SK-N-SH (cell line): Measurements from ENCODE around the gene SLC32A1. TPM values are rescaled to one million over a fixed set of nuclear protein-coding genes. Genes with fewer than 3 reads are reported as not detected.

Experiments used
- CTCF ChIA-PET: fragments of 300-600, 350-600 bp; formaldehyde crosslinking; extraction: SDS; loops from one replicate; lab custom pipeline; 2021; lab: Yijun Ruan, JAX
- POLR2A ChIA-PET: fragments of 350-600 bp; sonication (Branson Sonifier 250); formaldehyde crosslinking; extraction: SDS; loops from one replicate; lab custom pipeline; 2020; ENCODE audit warnings: antibody characterized with exemption, inconsistent platforms; lab: Yijun Ruan, JAX
- DNase-seq: peaks from one replicate; pipeline ENCODE4 v3.0.0; 2012
- H2AFZ ChIP-seq: fragments of 200-600 bp; sonication (generic); 2 replicates; pipeline ENCODE4 v1.8.1; 2016; ENCODE audit warnings: antibody characterized with exemption, mild to moderate bottlenecking, low read depth
- H3F3A ChIP-seq: fragments of 200-600 bp; sonication (generic); replicated peaks from 2 replicates; pipeline ENCODE3; 2016; ENCODE audit warnings: antibody characterized with exemption, mild to moderate bottlenecking; ENCODE audit not compliant: insufficient read depth
- H3K27ac ChIP-seq, 2 experiments: fragments of 200-500 bp in 1 of 2; fragments of 200-600 bp in 1 of 2; sonication (Bioruptor generic) in 1 of 2; sonication (generic), shearing (Covaris generic) in 1 of 2; 2 replicates each; pipeline versions ENCODE4 v1.5.1 to v1.6.1; 2014 to 2016; ENCODE audit warnings: low read depth in 2 of 2, inconsistent platforms in 1 of 2, low read length in 1 of 2, mild to moderate bottlenecking in 1 of 2, mixed read lengths in 1 of 2
- H3K27me3 ChIP-seq: fragments of 200-600 bp; sonication (generic), shearing (Covaris generic); 2 replicates; pipeline ENCODE4 v1.6.1; 2016; ENCODE audit warnings: mixed run types; ENCODE audit not compliant: insufficient read depth
- H3K36me3 ChIP-seq, 2 experiments: fragments of 200-500 bp in 1 of 2; fragments of 200-600 bp in 1 of 2; sonication (Bioruptor generic) in 1 of 2; sonication (generic) in 1 of 2; replicated peaks in 1 of 2; 2 replicates each; pipeline versions ENCODE3 to v1.5.1; 2014 to 2016; ENCODE audit warnings: low read length in 1 of 2, mild to moderate bottlenecking in 1 of 2; ENCODE audit not compliant: insufficient read depth in 2 of 2, control insufficient read depth in 1 of 2
- H3K4me1 ChIP-seq, 2 experiments: fragments of 200-500 bp in 1 of 2; fragments of 200-600 bp in 1 of 2; sonication (Bioruptor generic) in 1 of 2; sonication (generic), shearing (Covaris generic) in 1 of 2; 2 replicates each; pipeline versions ENCODE4 v1.5.1 to v1.6.1; 2014 to 2016; ENCODE audit warnings: low read depth in 1 of 2, low read length in 1 of 2, mixed run types in 1 of 2; ENCODE audit not compliant: insufficient read depth in 2 of 2, control insufficient read depth in 1 of 2
- H3K4me2 ChIP-seq: fragments of 200-600 bp; sonication (generic), shearing (Covaris generic); 2 replicates; pipeline ENCODE4 v1.6.1; 2017; ENCODE audit warnings: mixed run types
- H3K4me3 ChIP-seq, 2 experiments: fragments of 200-500 bp in 1 of 2; fragments of 200-600 bp in 1 of 2; sonication (Bioruptor generic) in 1 of 2; sonication (generic), shearing (Covaris generic) in 1 of 2; 2 replicates each; pipeline versions ENCODE4 v1.5.1 to v1.8.1; 2014 to 2016; ENCODE audit warnings: low read depth in 2 of 2, inconsistent platforms in 1 of 2, low read length in 1 of 2, mild to moderate bottlenecking in 1 of 2, mixed read lengths in 1 of 2, moderate library complexity in 1 of 2
- H3K79me2 ChIP-seq: fragments of 200-600 bp; sonication (generic); 2 replicates; pipeline ENCODE4 v1.8.1; 2017; ENCODE audit warnings: mild to moderate bottlenecking; ENCODE audit not compliant: insufficient read depth
- H3K9ac ChIP-seq: fragments of 200-600 bp; sonication (generic); 2 replicates; pipeline ENCODE4 v1.6.1; 2017; ENCODE audit warnings: mixed run types
- H3K9me2 ChIP-seq: fragments of 200-600 bp; sonication (generic); 2 replicates; pipeline ENCODE4 v1.6.1; 2017; ENCODE audit warnings: mixed run types
- H3K9me3 ChIP-seq: fragments of 200-600 bp; sonication (generic); 2 replicates; pipeline ENCODE4 v1.6.1; 2017; ENCODE audit warnings: mixed run types, mild to moderate bottlenecking, moderate library complexity
- H4K20me1 ChIP-seq: fragments of 200-600 bp; sonication (generic); 2 replicates; pipeline ENCODE4 v1.6.1; 2017; ENCODE audit warnings: mild to moderate bottlenecking, mixed run types; ENCODE audit not compliant: insufficient read depth
- CHD2 ChIP-seq: fragments of 150-350 bp; IDR thresholded peaks from 2 replicates; pipeline ENCODE4 v1.6.1; 2018; ENCODE audit warnings: low read length; ENCODE audit not compliant: partially characterized antibody
- ELF1 ChIP-seq: IDR thresholded peaks from 2 replicates; pipeline ENCODE4 v1.4.0; 2012
- EP300 ChIP-seq, 2 experiments: IDR thresholded peaks; 2 replicates each; pipeline versions ENCODE4 v1.4.0 to v1.6.1; 2012; ENCODE audit warnings: borderline replicate concordance in 1 of 2, low read depth in 1 of 2, low read length in 1 of 2
- EZH2phosphoT487 ChIP-seq: fragments of 200-600 bp; sonication (generic); IDR thresholded peaks from 2 replicates; pipeline ENCODE4 v1.6.1; 2017; ENCODE audit warnings: low read depth, mixed run types, mild to moderate bottlenecking, antibody characterized with exemption, moderate library complexity, borderline replicate concordance
- GATA2 ChIP-seq: sonication (generic); formaldehyde crosslinking; IDR thresholded peaks from 2 replicates; pipeline ENCODE4 v1.5.0; 2020; ENCODE audit warnings: mild to moderate bottlenecking, missing genetic modification reagents
- JUND ChIP-seq: IDR thresholded peaks from 2 replicates; pipeline ENCODE4 v1.4.0; 2012
- MEF2A ChIP-seq: IDR thresholded peaks from 2 replicates; pipeline ENCODE4 v1.4.0; 2012; ENCODE audit warnings: low read depth, borderline replicate concordance
- MXI1 ChIP-seq: IDR thresholded peaks from 2 replicates; pipeline ENCODE4 v1.6.1; 2012; ENCODE audit warnings: mild to moderate bottlenecking, low read depth, low read length, improper control_type of control experiment
- NFIC ChIP-seq: IDR thresholded peaks from 2 replicates; pipeline ENCODE4 v1.4.0; 2012; ENCODE audit warnings: borderline replicate concordance
- RFX5 ChIP-seq: IDR thresholded peaks from 2 replicates; pipeline ENCODE4 v1.6.1; 2012; ENCODE audit warnings: mild to moderate bottlenecking, improper control_type of control experiment, low read length
- TAF1 ChIP-seq: IDR thresholded peaks from 2 replicates; pipeline ENCODE4 v1.6.1; 2012; ENCODE audit warnings: low read depth, mild to moderate bottlenecking, low read length, moderate library complexity, borderline replicate concordance
- TEAD4 ChIP-seq: IDR thresholded peaks from 2 replicates; pipeline ENCODE4 v1.4.0; 2012; ENCODE audit warnings: mild to moderate bottlenecking, borderline replicate concordance; ENCODE audit not compliant: insufficient read depth
- YY1 ChIP-seq: IDR thresholded peaks from 2 replicates; pipeline ENCODE4 v1.4.0; 2012; ENCODE audit warnings: low read depth, mild to moderate bottlenecking
- ZBTB33 ChIP-seq: IDR thresholded peaks from 2 replicates; pipeline ENCODE4 v1.4.0; 2012; ENCODE audit warnings: low read depth, borderline replicate concordance
- WGBS: methylation state at CpG from one replicate; pipeline ENCODE4 v1.1.6; 2017; ENCODE audit warnings: low lambda C conversion rate; 5-methylcytosine and 5-hydroxymethylcytosine counted together
- polyA plus RNA-seq, 3 experiments: library from polyadenylated mRNA; depleted of rRNA; stranded (reverse); fragments of >200 nt; gene quantifications; 2 replicates each; pipeline ENCODE4 v1.2.3, GENCODE V29; 2012
- TF ChIP-seq, protein P1 (sequence below): IDR thresholded peaks from 2 replicates; pipeline ENCODE4 v1.4.0; 2012; ENCODE audit warnings: low read depth

The SLC32A1 gene
- polyA plus RNA-seq, 1 of the 3 experiments (the other 2 are of a cell fraction) = not detected

DNA sequence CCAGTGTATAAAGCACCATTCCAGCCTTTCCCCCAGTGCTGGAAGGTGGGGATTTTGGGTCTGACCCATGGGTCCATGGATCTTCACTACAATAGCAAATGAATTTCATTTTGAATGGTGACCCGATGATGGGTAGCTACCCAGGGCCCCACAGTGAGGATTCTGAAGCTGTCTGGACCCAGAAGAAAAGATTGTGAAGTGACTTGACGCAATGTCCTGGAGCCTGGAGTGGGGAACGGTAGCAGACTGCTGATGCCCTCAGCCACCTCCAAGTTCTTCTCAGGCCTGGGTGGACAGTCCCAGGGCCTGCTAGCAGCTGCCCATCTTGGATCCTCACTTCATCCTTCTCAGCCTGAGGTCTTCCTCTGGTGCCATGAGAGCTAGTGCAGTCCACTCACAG lies 23.4 kb upstream of the SLC32A1 start:
- CTCF ChIA-PET = interaction anchor here (1.2 to 1.6 kb wide), 2 partner anchors 10 to 25 kb away, joined by 3 to 4 read pairs; no protein-coding TSS in a partner anchor
- Histone ChIP-seq H3K36me3 (no peaks in the 10 kb centered on the region), H3K9ac (no peak overlapping the region), H3F3A (no peaks in the 10 kb centered on the region), H2AFZ (no peak overlapping the region), H3K4me3 (no peak overlapping the region), H3K4me1 (no peaks in the 10 kb centered on the region), H3K9me2 (no peaks in the 10 kb centered on the region), H4K20me1 (no peaks in the 10 kb centered on the region), H3K27me3 (peaks cover 23% of the 10 kb centered on the region; the same call in 1 of the 2 replicates), H3K9me3 (no peaks in the 10 kb centered on the region), H3K27ac (no peak overlapping the region), H3K79me2 (no peaks in the 10 kb centered on the region), H3K4me2 (no peak overlapping the region)
- 40% methylated on average over 3 of the region's 3 CpGs for WGBS
- no peak for TF ChIP-seq YY1
- TF ChIP-seq TAF1 = no peak
- TF ChIP-seq JUND = no peak
- no peak for TF ChIP-seq MXI1
- TF ChIP-seq, protein P1, sequence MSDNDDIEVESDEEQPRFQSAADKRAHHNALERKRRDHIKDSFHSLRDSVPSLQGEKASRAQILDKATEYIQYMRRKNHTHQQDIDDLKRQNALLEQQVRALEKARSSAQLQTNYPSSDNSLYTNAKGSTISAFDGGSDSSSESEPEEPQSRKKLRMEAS = no peak
- no peak for TF ChIP-seq NFIC
- TF ChIP-seq ELF1 = no peak
- POLR2A ChIA-PET = no interaction called here
- no peak for DNase-seq

DNA sequence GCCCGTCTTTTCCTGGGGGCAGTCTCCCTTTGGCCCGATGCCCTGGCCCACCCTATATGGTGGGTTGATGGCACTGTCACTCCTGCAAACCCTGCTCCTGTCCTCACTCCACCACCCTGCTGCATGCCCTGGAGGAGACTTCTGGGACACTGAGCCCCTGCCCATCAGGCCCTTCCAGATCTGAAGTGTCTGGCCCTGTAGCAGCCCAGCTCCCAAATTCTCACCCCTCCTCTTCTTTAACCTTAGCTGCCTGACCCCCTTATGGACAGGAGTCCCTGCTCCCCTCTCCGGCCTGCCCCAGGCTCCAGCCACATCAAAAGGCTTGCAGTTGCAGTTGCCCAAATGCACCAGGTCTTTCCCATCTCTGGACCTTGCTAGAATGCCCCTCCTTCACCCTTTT lies 20.8 kb upstream of the SLC32A1 start:
- no peak overlapping the region for H3K27ac ChIP-seq
- H3K79me2 ChIP-seq = no peaks in the 10 kb centered on the region
- H3K9me3 ChIP-seq = no peaks in the 10 kb centered on the region
- H3K4me1 ChIP-seq = peaks cover 0 to 8% of the 10 kb centered on the region in 2 experiments; a peak in 1 of 4 replicates
- H3K9ac ChIP-seq = no peak overlapping the region
- no peaks in the 10 kb centered on the region for H3K9me2 ChIP-seq
- H3K36me3 ChIP-seq = no peaks in the 10 kb centered on the region
- H4K20me1 ChIP-seq = no peaks in the 10 kb centered on the region
- DNase-seq = no peak
- H3K4me3 ChIP-seq = no peak overlapping the region
- CTCF ChIA-PET = interaction anchor here (1.1 to 2.5 kb wide), 6 partner anchors 10 to 54 kb away, joined by 3 to 15 read pairs (median 8); partner anchors contain the start of gene SLC32A1
- no peak overlapping the region for H3K4me2 ChIP-seq
- H3K27me3 ChIP-seq = peaks cover 23% of the 10 kb centered on the region; the same call in 1 of the 2 replicates
- POLR2A ChIA-PET = no interaction called here
- 13% methylated on average over 3 of the region's 3 CpGs for WGBS
- no peak overlapping the region for H2AFZ ChIP-seq
- no peaks in the 10 kb centered on the region for H3F3A ChIP-seq
- no peak for TF ChIP-seq TEAD4
- no peak for TF ChIP-seq MEF2A

DNA sequence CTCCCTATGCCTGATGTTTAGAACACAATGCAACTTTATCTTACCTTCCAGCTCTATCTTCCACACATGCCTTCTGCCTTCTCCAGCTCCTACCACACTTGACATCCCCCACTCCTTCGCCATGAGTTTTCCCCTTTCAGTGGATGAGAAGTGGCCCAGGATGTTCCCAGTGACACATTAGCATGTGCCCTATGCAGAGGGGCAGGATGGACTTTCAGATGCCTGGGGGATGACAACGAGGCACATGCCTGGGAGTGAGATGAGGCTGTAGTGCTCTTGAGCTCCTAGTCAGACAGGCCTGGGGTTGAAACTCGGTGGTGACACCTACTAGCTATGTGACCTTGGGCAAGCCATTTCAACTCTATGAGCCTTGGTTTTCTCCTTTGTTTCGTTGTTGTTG lies 20.1 kb upstream of the SLC32A1 start:
- WGBS = 25% methylated on average over 4 of the region's 4 CpGs
- Histone ChIP-seq H3K79me2 (no peaks in the 10 kb centered on the region), H3K27ac (no peak overlapping the region), H3K9me3 (no peaks in the 10 kb centered on the region), H4K20me1 (no peaks in the 10 kb centered on the region), H3K4me2 (no peak overlapping the region)
- no peak for TF ChIP-seq RFX5
- no peak for TF ChIP-seq NFIC
- no peak for TF ChIP-seq YY1
- TF ChIP-seq GATA2 (CRISPR knock-in tag) = no peak
- no peak for TF ChIP-seq ZBTB33
- no peak for TF ChIP-seq CHD2
- no peak for TF ChIP-seq EZH2phosphoT487
- TF ChIP-seq EP300 (IDR thresholded peaks at IDR 0.05; ENCODE audit: borderline replicate concordance in 1 of 2, low read depth in 1 of 2, low read length in 1 of 2) = no peak
- TF ChIP-seq, all 33 proteins: peak for 0
- CTCF ChIA-PET = interaction anchor here (1.1 to 2.5 kb wide), 5 partner anchors 9 to 55 kb away, joined by 4 to 15 read pairs (median 11); partner anchors contain the start of gene SLC32A1
- H3K9me2 ChIP-seq = no peaks in the 10 kb centered on the region
- H3K36me3 ChIP-seq = no peaks in the 10 kb centered on the region
- no peak overlapping the region for H3K9ac ChIP-seq
- H3K27me3 ChIP-seq = peaks cover 23% of the 10 kb centered on the region; the same call in 1 of the 2 replicates
- no peak overlapping the region for H2AFZ ChIP-seq
- POLR2A ChIA-PET = interaction anchor here (0.6 kb wide), 1 partner anchor 43 kb away, joined by 3 read pairs; no protein-coding TSS in a partner anchor
- no peaks in the 10 kb centered on the region for H3F3A ChIP-seq
- peaks cover 0 to 8% of the 10 kb centered on the region in 2 experiments; a peak in 1 of 4 replicates for H3K4me1 ChIP-seq
- DNase-seq = no peak
- H3K4me3 ChIP-seq = no peak overlapping the region
